ENCODE data around the gene FMNL1.
A peak's percentile ranks its signal among the peaks of the same experiment; 100 is the strongest.
"Not testable (repeated sequence)": the region's sequence is repeated elsewhere in the genome, so short reads cannot be mapped to it uniquely, and the experiment has no call there.

FMNL1 gene

GRCh38 chr17:45233423-45233924 lies 11.8 kb downstream of the FMNL1 start:
- DNase-seq = no peak

GRCh38 chr17:45234641-45235415 lies 13.1 kb downstream of the FMNL1 start:
- no peak for DNase-seq

GRCh38 chr17:45235416-45236281 lies 14.0 kb downstream of the FMNL1 start:
- DNase-seq = peak in 30 of 51 donors; percentile 6 to 73 (median 33)

GRCh38 chr17:45236282-45236606 lies 14.6 kb downstream of the FMNL1 start:
- DNase-seq = no peak

GRCh38 chr17:45237686-45238085 lies 16.0 kb downstream of the FMNL1 start:
- DNase-seq = no peak

GRCh38 chr17:45238155-45238774 lies 16.6 kb downstream of the FMNL1 start:
- DNase-seq = no peak

- DNase-seq = peak in 2 of 51 donors; percentile 31 to 66
Observed at GRCh38 chr17:45240905-45241327, 19.2 kb downstream of the FMNL1 start.

- peak in 25 of 51 donors; percentile 14 to 72 (median 40) for DNase-seq
Observed at GRCh38 chr17:45241328-45242028, 19.8 kb downstream of the FMNL1 start.

GRCh38 chr17:45242029-45242414 lies 20.3 kb downstream of the FMNL1 start:
- DNase-seq = no peak

GRCh38 chr17:45243750-45244149 lies 22.1 kb downstream of the FMNL1 start:
- DNase-seq = no peak

- no peak for DNase-seq
Observed at GRCh38 chr17:45244725-45245656, 23.3 kb downstream of the FMNL1 start.

- no peak for DNase-seq
Observed at GRCh38 chr17:45246338-45246737, 24.7 kb downstream of the FMNL1 start.

GRCh38 chr17:45246861-45247428 lies 25.3 kb downstream of the FMNL1 start:
- peak in 1 of 51 donors; percentile 28 for DNase-seq

- peak in 29 of 51 donors; percentile 7 to 75 (median 48) for DNase-seq
Observed at GRCh38 chr17:45247429-45248131, 25.9 kb downstream of the FMNL1 start.

GRCh38 chr17:45248132-45248957 lies 26.7 kb downstream of the FMNL1 start:
- no peak for DNase-seq

GRCh38 chr17:45251931-45252330 lies 30.2 kb downstream of the FMNL1 start:
- no peak for DNase-seq

- not testable (repeated sequence) for DNase-seq
Observed at GRCh38 chr17:45253237-45253636, 31.6 kb downstream of the FMNL1 start.

- DNase-seq = no peak
Observed at GRCh38 chr17:45253879-45254278, 32.2 kb downstream of the FMNL1 start.

All from hypothalamus (tissue), 51 donors.